ENCODE data around the gene TMEM170A. TPM values are rescaled to one million over a fixed set of nuclear protein-coding genes. Genes with fewer than 3 reads are reported as not detected.
"Not testable (repeated sequence)": the region's sequence is repeated elsewhere in the genome, so short reads cannot be mapped to it uniquely, and the experiment has no call there.

Gene TMEM170A
- total RNA-seq, 6 experiments from 2014 or later: 8.2 to 11.7 (median 10.6) TPM

GRCh38 chr16:75432828-75433731 lies 31.4 kb downstream of the TMEM170A start, which contains the start of gene CFDP1:
CFDP1 (minus strand) TSS chr16:75433503; CDS start chr16:75433352, 151 bp downstream.
- peak; percentile 92 for DNase-seq
- Mint-ChIP-seq H3K36me3 (ENCODE audit: low read depth) (peaks cover 16% of the 10 kb centered on the region), H3K4me3 (peak within 1 kb of the TSS; percentile 89), H3K4me1 (ENCODE audit: low read depth) (peaks cover 30% of the 10 kb centered on the region), H3K27me3 (ENCODE audit: insufficient read depth) (peaks cover 2% of the 10 kb centered on the region), H3K9me3 (no peaks in the 10 kb centered on the region), H3K27ac (peak within 1 kb of the TSS; percentile 96)
- TF ChIP-seq CTCF (IDR thresholded peaks at IDR 0.05): peak; percentile 24; the same call in 1 of the 2 replicates

- no peaks in the 10 kb centered on the region for H3K9me3 Mint-ChIP-seq
- no peak for DNase-seq
- H3K4me1 Mint-ChIP-seq (ENCODE audit: low read depth): peaks cover 49% of the 10 kb centered on the region
- no peak overlapping the region for H3K4me3 Mint-ChIP-seq
- no peak overlapping the region for H3K27ac Mint-ChIP-seq
- H3K36me3 Mint-ChIP-seq (ENCODE audit: low read depth): peaks cover 20% of the 10 kb centered on the region
- peaks cover 2% of the 10 kb centered on the region for H3K27me3 Mint-ChIP-seq (ENCODE audit: insufficient read depth)
- no peak for TF ChIP-seq CTCF (IDR thresholded peaks at IDR 0.05)
Measured at GRCh38 chr16:75429621-75430403, 34.7 kb downstream of the TMEM170A start.

GRCh38 chr16:75426524-75426923 lies 38.0 kb downstream of the TMEM170A start:
- not testable (repeated sequence) for DNase-seq; H3K9me3 Mint-ChIP-seq; H3K27me3 Mint-ChIP-seq (ENCODE audit: insufficient read depth); H3K4me3 Mint-ChIP-seq
- Mint-ChIP-seq H3K36me3 (ENCODE audit: low read depth) (peaks cover 13% of the 10 kb centered on the region), H3K27ac (peak overlapping the region; percentile 61), H3K4me1 (ENCODE audit: low read depth) (peaks cover 35% of the 10 kb centered on the region)

- H3K27me3 Mint-ChIP-seq (ENCODE audit: insufficient read depth); H3K4me3 Mint-ChIP-seq; H3K9me3 Mint-ChIP-seq; H3K27ac Mint-ChIP-seq; H3K36me3 Mint-ChIP-seq (ENCODE audit: low read depth); DNase-seq: not testable (repeated sequence)
- H3K4me1 Mint-ChIP-seq (ENCODE audit: low read depth): peaks cover 40% of the 10 kb centered on the region
Measured at GRCh38 chr16:75424105-75424762, 40.3 kb downstream of the TMEM170A start.

- peaks cover 2% of the 10 kb centered on the region; the same call in 1 of the 2 replicates for H3K27me3 Mint-ChIP-seq (ENCODE audit: insufficient read depth)
- 0 out of 2 replicates have a peak, but pooled peaks cover 4% of the 10 kb centered on the region for H3K36me3 Mint-ChIP-seq (ENCODE audit: low read depth)
- 0 out of 2 replicates have a peak overlapping the region, but pooled peaks have one; percentile 38 for H3K27ac Mint-ChIP-seq
- TF ChIP-seq CTCF (IDR thresholded peaks at IDR 0.05): no peak
- no peak overlapping the region for H3K4me3 Mint-ChIP-seq
- no peaks in the 10 kb centered on the region for H3K9me3 Mint-ChIP-seq
- DNase-seq: no peak
- H3K4me1 Mint-ChIP-seq (ENCODE audit: low read depth): peaks cover 40% of the 10 kb centered on the region
Measured at GRCh38 chr16:75423723-75424104, 40.8 kb downstream of the TMEM170A start.

- Mint-ChIP-seq H3K36me3 (ENCODE audit: low read depth) (no peaks in the 10 kb centered on the region), H3K27ac (peak overlapping the region; percentile 71; the same call in 1 of the 2 replicates), H3K9me3 (no peaks in the 10 kb centered on the region), H3K27me3 (ENCODE audit: insufficient read depth) (no peaks in the 10 kb centered on the region; the same call in 1 of the 2 replicates), H3K4me3 (no peak overlapping the region), H3K4me1 (ENCODE audit: low read depth) (peaks cover 39% of the 10 kb centered on the region)
- no peak for TF ChIP-seq CTCF (IDR thresholded peaks at IDR 0.05)
- no peak for DNase-seq
Measured at GRCh38 chr16:75421820-75422126, 42.7 kb downstream of the TMEM170A start.
